ELF-1 (cell line): ENCODE measurements around the gene COMTD1.
"Not testable (repeated sequence)": the region's sequence is repeated elsewhere in the genome, so short reads cannot be mapped to it uniquely, and the experiment has no call there.

Experiments
- DNase-seq: peaks from one replicate; pipeline ENCODE4 v3.0.0-alpha.2; 2016; ENCODE audit warnings: low read depth, low spot score

The COMTD1 gene

DNA sequence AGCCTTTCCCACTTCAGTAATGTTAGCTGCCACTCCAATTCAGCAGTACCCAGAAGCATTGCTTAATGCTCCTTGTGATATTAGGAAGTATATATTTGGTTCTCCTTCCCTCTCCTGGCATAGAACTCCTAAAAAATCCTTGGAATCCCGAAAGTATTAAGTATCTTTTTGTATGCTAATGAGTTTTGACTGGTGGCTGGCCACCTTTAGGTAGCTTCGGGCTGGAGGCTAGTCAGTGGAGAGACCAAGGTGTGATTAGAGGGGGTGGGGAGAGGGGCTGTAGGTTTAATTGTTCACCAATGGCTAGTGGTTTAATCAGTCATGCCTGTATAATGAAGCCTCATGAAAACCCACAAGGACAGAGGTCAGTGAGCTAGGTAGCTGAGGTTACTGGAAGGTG, 12.2 kb downstream of the COMTD1 start:
- peak; percentile 72 for DNase-seq

DNA sequence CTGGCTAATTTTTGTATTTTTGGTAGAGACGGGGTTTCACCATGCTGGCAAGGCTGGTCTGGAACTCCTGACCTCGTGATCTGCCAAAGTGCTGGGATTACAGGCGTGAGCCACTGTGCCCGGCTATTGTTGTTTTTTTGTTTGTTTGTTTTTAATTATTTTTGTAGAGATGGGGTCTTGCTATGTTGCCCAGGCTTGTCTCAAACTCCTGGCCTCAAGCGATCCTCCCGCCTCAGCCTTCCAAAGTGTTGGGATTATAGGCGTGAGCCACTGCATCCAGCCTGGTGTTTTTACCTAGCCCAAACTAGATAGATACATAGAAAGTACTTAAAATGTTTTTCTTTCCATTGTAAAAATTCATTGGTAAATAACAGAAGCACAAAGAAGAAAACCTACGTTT, 14.3 kb downstream of the COMTD1 start:
- not testable (repeated sequence) for DNase-seq

DNA sequence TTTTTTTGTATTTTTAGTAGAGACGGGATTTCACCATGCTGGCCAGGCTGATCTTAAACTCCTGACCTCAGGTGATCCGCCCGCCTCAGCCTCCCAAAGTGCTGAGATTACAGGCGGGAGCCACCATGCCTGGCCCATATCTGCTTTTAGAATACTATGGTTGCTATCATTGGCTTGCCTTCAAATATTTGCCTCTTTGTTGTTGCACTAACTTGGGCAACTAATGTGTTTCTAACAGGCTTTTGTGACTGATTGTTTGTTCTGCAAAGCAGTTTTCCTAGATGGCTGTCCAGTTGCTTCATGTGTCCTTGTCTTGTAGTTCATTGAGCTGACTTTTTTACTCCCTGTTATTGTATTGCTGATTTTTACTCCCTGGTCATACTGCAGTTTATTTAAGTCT, 15.5 kb downstream of the COMTD1 start:
- no peak for DNase-seq

DNA sequence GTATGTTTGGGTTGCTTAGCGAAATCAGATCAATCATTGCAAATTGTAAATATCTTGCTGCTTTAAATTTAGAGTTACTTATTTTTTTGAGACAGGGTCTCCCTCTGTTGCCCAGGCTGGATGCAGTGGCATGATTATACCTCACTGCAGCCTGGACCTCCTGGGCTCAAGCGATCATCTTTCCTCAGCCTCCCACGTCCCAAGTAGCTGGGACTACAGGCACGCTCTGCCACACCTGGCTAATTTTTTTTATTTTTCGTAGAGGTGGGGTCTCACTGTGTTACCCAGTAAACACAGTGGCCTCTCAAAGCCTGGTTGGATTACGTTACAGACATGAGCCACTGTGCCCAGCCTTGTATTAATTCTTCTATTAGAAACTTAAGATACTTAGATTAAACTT, 23.4 kb downstream of the COMTD1 start:
- no peak for DNase-seq

DNA sequence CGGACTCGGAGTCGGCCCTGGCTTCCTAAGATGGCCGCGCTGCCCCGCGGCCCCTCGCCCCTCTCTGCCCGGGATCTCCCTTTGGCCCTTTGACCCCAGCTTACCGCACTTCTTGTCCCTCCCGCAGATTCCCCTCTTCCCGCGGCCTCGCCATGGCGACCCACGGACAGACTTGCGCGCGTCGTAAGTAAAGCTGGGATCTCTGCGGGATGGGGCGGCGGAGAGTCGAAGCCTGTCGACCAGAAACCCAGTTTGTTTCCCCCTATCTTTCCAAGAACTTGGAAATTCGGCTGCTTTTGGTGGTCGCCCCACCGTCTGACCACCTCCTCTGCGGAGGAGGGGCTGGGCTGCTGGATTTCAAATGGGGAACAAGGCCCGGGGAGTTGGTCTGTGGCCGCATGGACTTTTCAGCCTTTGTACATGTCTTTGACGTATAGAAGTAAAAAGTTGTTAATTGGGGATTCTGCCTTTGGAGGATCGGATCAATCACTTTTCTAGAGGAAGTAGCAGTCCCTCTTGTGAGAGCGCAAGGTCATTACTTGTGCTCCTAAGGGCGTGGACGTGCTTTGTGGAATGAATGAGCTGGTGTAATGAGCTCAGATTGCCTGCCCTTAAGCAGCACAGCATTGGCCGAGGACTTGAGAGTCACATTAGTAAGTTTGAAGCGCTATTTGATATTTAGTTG, 24.6 kb downstream of the COMTD1 start:
- DNase-seq: no peak

DNA sequence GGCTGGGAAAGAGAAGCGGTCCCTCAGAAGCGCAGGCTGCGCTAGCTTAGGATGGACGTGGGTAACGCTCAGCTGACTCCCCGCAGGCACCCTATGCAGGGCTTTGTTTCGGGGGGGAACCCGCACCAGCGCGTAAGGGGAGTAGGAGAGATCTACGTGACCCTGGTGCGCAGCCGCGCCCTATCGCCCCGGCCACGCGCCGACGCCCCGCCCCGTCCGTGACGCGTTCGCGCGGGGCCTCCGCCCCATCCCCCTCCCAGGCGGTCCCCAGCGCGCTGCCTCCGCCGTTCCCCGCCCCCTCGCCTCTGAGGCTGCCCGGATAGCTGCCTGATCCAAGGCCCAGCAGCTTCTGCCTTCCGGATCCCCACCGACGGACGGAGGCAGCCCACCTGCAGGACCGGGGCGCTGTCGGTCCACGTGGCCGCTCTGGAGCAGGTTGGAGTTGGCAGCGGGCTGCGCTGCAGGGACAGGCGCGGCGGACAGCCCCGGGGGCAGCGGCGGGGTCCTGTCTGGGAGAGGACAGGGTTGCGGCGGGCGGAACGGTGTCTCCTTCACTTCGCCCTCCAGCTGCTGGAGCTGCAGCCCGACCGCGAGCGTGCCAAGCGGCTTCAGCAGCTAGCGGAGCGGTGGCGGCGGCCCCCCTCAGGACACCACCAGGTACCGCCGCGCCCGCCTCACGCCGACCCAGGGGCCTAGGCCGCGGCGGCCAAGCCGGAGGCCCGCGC, 25.3 kb downstream of the COMTD1 start, which contains the start of gene VDAC2:
TSS of gene VDAC2 (plus strand) at position 515 of the 725 bp plus-strand sequence. CDS start 363 bp downstream, outside the sequence.
- DNase-seq: peak; percentile 93

DNA sequence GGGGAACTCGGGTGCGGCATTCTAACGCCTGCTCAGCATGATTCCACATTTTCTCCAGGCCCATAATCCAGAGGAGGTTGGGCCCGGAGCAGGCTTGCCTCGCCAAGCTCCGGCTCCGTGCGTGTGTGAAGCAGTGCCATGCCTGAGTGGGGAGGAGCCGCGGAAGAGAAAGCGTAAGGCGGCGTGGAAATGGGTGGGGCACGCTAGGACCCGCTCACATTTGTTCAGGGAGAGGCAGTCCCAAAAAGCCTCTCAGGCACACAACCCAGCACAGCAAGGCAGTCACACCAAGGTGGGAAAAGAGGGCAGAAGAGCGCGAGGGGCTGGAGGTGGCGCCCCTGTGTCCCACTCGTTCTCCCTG, 25.9 kb downstream of the COMTD1 start:
- no peak for DNase-seq

DNA sequence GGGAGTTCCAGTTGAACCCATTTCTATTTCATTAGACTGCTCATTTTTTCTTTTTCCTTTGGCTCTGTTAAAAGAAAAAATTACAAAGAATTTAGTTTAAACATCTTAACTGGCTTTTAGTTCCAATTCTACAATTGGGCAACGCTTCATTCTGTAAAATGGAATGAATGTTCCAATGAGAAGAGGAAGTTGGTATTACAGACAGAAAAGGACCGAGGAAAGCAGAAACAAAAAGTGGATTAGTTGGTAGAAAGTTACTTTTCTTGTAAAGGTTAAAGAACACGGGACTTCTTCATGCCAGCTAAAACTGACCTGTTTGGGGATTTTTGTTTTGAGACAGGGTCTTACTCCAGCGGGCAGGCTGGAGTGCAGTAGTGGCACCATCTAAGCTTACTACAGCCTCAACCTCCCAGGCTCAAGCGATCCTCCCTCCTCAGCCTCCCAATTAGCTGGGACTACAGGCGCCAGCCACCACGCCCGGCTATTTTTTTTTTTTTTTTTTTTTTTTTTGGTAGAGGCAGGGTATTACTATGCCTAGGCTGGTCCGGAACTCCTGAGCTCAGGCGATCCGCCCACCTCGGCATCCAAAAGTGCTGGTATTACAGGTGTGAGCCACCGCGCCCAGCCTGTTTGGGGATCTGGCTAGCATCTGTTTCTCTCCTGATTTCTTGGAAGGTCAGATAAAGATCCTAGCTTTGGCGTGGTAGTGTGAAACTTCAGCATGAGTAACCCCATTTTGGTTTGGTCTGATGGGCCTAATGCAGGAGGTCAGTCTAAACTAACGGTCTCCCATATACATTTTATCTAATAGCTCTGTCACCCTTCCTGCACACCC, 26.5 kb downstream of the COMTD1 start:
- DNase-seq: peak; percentile 38

DNA sequence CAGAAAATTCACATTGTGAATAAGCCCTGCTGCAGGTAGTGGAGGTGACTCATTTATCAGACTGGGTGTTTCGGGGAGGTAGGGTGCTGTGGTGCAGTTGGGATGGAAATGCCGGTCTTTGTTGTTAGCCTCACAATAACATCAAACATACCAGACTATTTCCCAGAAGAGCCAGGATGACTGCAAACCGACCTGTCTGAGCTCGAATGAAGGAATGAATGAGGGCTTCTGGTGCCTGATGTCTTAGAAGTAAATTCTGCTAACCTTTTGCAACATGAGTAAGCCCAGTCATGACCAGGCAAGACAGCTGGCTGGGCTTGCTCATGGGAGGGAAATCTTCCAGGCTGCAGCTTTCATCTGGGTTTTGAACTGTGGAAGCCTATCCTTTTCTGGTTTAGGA, 27.6 kb downstream of the COMTD1 start:
- DNase-seq: peak; percentile 87

DNA sequence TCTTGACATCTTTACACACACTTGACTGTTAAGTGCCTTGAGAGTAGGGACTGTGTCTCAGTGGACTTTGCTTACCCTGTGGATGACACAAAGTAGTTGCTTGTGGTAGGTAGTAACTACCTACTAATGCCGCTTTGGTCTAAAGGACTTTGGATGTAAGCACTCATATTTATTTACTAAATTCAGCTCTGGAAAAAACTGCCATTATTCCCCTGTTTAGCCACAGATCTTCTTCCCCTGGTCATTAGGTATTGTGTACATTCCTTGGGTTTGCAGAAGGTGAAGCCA, 28.0 kb downstream of the COMTD1 start:
- no peak for DNase-seq

DNA sequence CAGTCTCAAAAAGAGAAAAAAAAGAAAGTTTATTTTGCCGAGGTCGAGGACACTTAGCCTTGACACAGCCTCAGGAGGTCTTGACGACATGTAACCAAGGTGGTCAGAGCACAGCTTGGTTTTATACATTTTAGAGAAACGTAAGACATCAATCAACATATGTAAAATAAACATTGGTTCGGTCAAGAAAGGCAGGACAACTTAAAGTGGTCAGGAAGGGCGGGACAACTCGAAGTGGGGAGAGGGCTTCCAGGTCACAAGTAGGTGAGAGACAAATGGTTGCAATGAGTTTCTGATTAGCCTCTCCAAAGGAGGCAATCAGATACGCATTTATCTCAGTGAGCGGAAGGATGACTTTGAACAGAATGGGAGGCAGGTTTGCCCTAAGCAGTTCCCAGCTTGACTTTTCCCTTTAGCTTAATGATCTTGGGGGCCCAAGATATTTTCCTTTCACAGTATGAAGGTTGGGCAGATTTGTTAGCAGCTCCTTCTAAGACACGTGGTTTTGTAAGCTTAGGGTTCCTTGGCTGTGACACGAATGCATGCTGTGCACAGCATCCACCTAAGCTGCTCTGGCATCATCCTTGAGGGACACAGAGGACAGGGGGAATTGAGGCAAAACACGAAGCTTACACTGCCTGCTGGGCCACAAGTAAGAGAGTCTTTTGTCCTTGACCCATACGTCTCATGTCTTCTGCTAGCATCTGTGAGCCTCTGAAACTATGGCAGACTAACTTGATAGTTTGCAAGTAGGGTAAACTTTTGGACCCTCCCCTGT, 28.5 kb downstream of the COMTD1 start:
- DNase-seq: peak; percentile 69

DNA sequence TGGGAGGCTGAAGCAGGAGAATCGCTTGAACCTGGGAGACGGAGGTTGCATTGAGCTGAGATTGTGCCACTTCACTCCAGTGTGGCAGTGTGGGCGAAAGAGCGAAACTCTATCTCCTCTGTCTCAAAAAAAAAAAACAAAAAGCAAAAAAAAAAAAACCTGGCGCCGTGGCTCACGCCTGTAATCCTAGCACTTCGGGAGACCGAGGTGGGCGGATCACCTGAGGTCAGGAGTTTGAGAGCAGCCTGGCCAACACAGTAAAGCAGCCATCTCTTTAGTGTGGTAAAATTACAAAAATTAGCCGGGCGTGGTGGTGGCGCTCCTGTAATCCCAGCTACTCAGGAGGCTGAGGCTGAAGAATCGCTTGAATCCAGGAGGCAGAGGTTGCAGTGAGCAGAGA, 29.1 kb downstream of the COMTD1 start:
- DNase-seq: not testable (repeated sequence)

DNA sequence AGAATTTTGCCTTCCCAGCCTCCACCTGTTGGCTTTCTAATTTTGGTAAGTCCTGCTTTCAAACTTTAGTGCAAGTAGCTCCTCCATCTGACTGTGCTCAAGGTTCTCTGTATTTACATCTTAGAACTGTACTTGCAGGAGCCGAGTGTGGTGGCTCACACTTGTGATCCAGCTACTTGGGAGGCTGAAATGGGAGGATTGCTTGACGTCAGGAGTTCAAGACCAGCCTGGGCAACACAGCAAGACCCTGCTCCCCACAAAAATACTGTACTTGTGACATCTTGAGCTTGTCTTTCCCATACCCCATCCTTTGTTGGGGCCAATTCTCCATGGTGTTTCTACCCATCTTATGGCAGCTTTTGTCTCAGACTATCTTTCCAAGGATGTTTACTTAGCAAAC, 29.8 kb downstream of the COMTD1 start:
- no peak for DNase-seq

DNA sequence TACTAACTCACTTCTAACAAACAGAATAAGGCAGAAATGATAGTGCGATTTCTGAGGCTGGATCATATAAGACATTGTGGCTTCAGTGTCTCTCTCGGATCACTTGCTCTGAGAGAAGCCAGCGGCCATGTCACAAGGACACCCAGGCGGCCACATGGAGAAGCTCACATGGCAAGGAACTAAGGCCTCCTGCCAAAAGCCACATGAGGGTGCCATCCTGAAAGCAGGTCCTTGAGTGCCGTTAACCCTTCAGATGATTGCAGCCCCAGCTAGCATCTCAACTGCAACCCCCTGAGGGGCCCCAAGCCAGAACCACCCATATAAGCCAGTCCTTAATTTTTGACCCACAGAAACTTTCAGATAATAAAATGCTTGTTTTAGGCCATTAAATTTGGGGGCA, 32.0 kb downstream of the COMTD1 start:
- no peak for DNase-seq

DNA sequence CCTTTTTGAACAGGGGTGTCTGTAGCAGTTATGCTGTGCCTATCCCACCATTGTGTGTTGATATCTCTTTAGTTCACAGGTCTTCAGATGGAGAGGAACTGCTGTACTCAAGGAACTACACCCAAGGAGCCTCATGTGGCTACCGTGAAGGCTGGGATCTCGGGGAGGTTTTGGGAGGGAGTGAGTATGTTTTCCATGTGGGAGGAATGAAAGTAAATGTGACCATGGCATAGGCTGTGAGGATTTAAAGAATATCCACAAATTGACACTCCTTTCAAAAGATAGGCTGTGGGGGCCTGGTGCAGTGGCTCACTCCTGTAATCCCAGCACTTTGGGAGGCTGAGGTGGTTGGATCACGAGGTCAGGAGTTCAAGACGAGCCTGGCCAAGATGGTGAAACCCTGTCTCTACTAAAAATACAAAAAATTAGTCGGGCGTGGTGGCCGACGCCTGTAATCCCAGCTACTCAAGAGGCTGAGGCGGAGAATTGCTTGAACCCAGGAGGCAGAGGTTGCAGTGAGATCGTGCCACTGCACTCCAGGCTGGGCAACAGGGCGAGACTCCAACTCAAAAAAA, 32.6 kb downstream of the COMTD1 start:
- not testable (repeated sequence) for DNase-seq

DNA sequence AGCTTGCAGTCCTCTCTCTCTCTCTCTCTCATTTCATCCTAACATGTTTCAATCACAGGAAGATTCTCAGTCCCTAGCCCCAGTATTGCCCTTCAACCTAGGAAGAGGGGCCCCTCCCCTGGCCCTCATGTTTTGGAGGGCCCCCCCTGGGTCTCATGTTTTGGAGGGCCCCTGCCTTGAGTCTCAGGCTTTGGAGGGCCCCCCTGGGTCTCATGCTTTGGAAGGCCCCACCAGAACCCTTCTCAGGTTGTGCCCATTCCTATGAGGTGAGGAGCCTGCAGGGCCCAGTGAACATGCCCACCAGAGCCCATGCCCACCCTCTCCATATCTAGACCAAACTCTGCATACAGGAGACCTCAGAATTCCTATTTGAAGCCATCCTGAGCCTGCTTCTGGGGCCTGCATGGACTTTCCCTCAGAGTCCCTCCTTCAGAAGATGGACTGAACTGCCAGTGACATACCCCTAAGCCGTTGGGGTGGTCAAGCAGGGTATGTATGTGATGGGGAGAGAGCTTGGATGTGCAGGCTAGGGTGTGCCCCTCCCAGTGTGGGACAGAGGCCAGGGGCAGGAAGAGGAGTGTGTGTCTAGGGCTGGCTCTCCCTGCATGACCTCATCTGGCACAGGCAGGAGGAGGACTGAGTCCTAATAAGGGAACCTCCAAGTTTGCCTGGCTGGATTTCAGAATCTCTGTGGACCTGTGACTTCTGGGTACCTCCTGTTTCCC, 33.3 kb downstream of the COMTD1 start:
- DNase-seq: no peak

DNA sequence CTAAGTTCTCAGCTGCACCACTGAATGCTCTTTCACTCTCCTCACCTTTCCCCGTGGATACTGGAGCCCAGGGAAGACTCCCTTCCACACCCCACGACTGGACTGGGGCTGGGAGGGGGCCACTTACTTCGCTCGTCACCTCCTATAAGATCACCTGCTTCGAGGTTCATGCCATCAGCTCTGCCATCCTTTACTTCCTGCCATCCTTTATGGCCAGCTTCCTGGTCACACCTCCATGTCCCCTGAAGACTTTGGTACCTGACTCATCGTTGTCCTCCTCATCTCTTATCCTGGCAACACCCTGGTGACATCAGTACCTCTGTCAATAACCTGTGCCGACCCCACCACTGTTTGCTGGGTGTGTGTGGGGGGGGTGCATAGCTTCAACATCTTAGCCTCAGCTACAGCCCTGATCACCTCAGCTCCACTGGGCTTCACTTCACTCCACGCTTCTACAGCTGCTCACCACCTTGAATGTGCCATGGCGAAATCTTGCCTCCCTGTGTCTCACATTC, 33.9 kb downstream of the COMTD1 start:
- no peak for DNase-seq

DNA sequence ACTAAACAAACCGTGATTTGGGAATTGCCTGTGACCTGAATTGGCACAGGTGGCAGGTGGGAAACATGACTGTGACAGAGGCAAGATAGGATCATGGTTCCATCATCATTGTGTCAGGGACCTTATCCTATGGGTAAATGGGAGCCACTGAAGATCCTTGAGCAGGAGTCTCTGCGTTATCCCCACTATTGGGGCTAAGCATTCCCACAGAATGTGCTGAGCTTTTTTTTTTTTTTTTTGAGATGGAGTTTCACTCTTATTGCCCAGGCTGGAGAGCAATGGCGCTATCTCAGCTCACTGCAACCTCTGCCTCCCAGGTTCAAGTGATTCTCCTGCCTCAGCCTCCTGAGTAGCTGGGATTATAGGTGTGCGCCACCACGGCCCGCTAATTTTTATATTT, 35.8 kb downstream of the COMTD1 start:
- DNase-seq: not testable (repeated sequence)

DNA sequence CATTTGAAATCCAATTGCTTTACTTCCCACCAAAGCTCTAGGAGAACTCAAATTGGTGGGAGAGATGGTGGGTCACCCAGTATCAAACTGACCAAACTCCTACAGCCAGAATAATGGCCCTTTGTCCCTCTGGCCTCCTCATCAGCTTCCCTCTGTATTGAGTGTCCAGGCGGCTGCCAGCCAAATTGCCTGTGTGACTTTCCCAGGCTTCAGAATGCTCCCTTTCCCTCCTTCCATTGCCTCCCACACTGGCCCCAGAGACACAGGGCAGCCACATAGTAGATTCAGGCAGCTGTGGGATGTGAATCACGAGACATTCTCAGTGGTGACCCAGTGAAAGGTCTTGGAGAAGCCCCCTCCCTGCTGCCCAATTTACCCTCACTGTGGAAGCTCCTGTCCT, 37.9 kb downstream of the COMTD1 start:
- no peak for DNase-seq

DNA sequence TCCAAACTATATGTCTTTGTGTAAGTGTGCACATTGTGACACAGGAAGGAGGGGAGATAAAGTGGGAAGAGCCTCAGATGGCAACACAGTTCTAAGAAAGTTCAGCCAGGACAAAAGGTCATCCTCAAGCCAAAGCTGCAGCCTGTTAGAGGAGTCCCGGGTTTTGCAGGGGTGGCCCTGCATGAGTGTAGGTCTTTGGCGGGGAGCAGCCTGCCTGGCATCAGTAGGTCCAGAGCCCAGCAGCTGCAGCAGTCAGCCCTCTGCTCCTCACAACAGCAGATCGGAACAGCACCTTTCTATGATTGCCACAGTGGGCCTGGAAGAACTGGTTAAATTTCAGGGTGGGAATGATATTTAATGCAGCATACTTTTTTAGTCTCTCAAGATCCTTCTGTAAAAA, 38.7 kb downstream of the COMTD1 start:
- no peak for DNase-seq
